Hematopoietic multipotent progenitor cell treated with erythropoietin and hydrocortisone succinate and interleukin-3 and kit ligand, for 8 days (in vitro differentiated cells): Measurements from ENCODE around the gene PDK4.
"Not testable (repeated sequence)": the region's sequence is repeated elsewhere in the genome, so short reads cannot be mapped to it uniquely, and the experiment has no call there.

ENCODE experiments used
- DNase-seq: peaks from one replicate; pipeline ENCODE4 v3.0.0-alpha.2; 2015

Gene PDK4

GRCh38 chr7:95604397-95604796 lies 8.1 kb upstream of the PDK4 start:
- DNase-seq = not testable (repeated sequence)

GRCh38 chr7:95602421-95602820 lies 6.1 kb upstream of the PDK4 start:
- no peak for DNase-seq

- DNase-seq = no peak
Observed at GRCh38 chr7:95601316-95601715, 5.0 kb upstream of the PDK4 start.

- no peak for DNase-seq
Observed at GRCh38 chr7:95599069-95599468, 2.8 kb upstream of the PDK4 start.

GRCh38 chr7:95598511-95598910 lies 2.2 kb upstream of the PDK4 start:
- no peak for DNase-seq

GRCh38 chr7:95595746-95596197 lies 544 bp downstream of the PDK4 start:
- DNase-seq = no peak

GRCh38 chr7:95594185-95594584 lies 2.1 kb downstream of the PDK4 start:
- DNase-seq = no peak

GRCh38 chr7:95593343-95593742 lies 3.0 kb downstream of the PDK4 start:
- DNase-seq = no peak

GRCh38 chr7:95592570-95592969 lies 3.7 kb downstream of the PDK4 start:
- no peak for DNase-seq

GRCh38 chr7:95590387-95591248 lies 5.7 kb downstream of the PDK4 start:
- no peak for DNase-seq

GRCh38 chr7:95589766-95590165 lies 6.5 kb downstream of the PDK4 start:
- no peak for DNase-seq

- DNase-seq = no peak
Observed at GRCh38 chr7:95589031-95589430, 7.3 kb downstream of the PDK4 start.

GRCh38 chr7:95586951-95587301 lies 9.4 kb downstream of the PDK4 start:
- DNase-seq = no peak

- DNase-seq = no peak
Observed at GRCh38 chr7:95585426-95585789, 10.9 kb downstream of the PDK4 start.

GRCh38 chr7:95584769-95585425 lies 11.4 kb downstream of the PDK4 start:
- no peak for DNase-seq

- no peak for DNase-seq
Observed at GRCh38 chr7:95583834-95584621, 12.3 kb downstream of the PDK4 start.

GRCh38 chr7:95582578-95583293 lies 13.6 kb downstream of the PDK4 start:
- DNase-seq = no peak

GRCh38 chr7:95581467-95581866 lies 14.8 kb downstream of the PDK4 start:
- DNase-seq = no peak

- DNase-seq = no peak
Observed at GRCh38 chr7:95579318-95579717, 17.0 kb downstream of the PDK4 start.

GRCh38 chr7:95578299-95578855 lies 17.9 kb downstream of the PDK4 start:
- no peak for DNase-seq

GRCh38 chr7:95577137-95577536 lies 19.2 kb downstream of the PDK4 start:
- no peak for DNase-seq

GRCh38 chr7:95569720-95570119 lies 26.6 kb downstream of the PDK4 start:
- DNase-seq = no peak

GRCh38 chr7:95560674-95561073 lies 35.6 kb downstream of the PDK4 start:
- DNase-seq = no peak
